Neural cell (in vitro differentiated cells): Measurements from ENCODE around the gene ADIPOR2. TPM values are rescaled to one million over a fixed set of nuclear protein-coding genes. Genes with fewer than 3 reads are reported as not detected.

Experiments used
- H2AFZ ChIP-seq: fragments of 200-600, 300-800 bp; sonication (generic), shearing (Covaris generic); 2 replicates; pipeline ENCODE4 v1.6.0; 2014; ENCODE audit warnings: low read depth, mild to moderate bottlenecking, antibody characterized with exemption, low read length, moderate library complexity
- H3F3A ChIP-seq: fragments of 200-600 bp; shearing (Covaris generic); 2 replicates; pipeline ENCODE4 v1.6.1; 2016; ENCODE audit warnings: mild to moderate bottlenecking, moderate library complexity, mixed read lengths, antibody characterized with exemption, low read length; ENCODE audit not compliant: insufficient read depth, poor library complexity, severe bottlenecking
- H3K27ac ChIP-seq: fragments of 200-600, 300-800 bp; sonication (generic), shearing (Covaris generic); 2 replicates; pipeline ENCODE4 v1.5.1; 2014; ENCODE audit warnings: mild to moderate bottlenecking, low read length, moderate library complexity
- H3K27me3 ChIP-seq: fragments of 300-800, 200-600 bp; sonication (generic), shearing (Covaris generic); 2 replicates; pipeline ENCODE4 v1.6.0; 2014; ENCODE audit warnings: mild to moderate bottlenecking, low read depth, low read length, moderate library complexity; ENCODE audit not compliant: insufficient read depth
- H3K36me3 ChIP-seq: fragments of 300-800, 200-600 bp; sonication (generic), shearing (Covaris generic); 2 replicates; pipeline ENCODE4 v1.5.1; 2014; ENCODE audit warnings: mild to moderate bottlenecking, antibody characterized with exemption, low read length, moderate library complexity; ENCODE audit not compliant: insufficient read depth
- H3K4me2 ChIP-seq: fragments of 300-800, 200-600 bp; sonication (generic), shearing (Covaris generic); 2 replicates; pipeline ENCODE4 v1.6.0; 2014; ENCODE audit warnings: mild to moderate bottlenecking, low read length
- H3K4me3 ChIP-seq: fragments of 300-800, 200-600 bp; sonication (generic), shearing (Covaris generic); 2 replicates; pipeline ENCODE4 v1.5.1; 2014; ENCODE audit warnings: mild to moderate bottlenecking, low read length, moderate library complexity
- H3K79me2 ChIP-seq: fragments of 200-600 bp; shearing (Covaris generic); replicated peaks from 2 replicates; pipeline ENCODE4 v1.6.0; 2014; ENCODE audit warnings: mild to moderate bottlenecking, low read length, moderate library complexity; ENCODE audit not compliant: insufficient read depth
- H3K9ac ChIP-seq: fragments of 300-800, 200-600 bp; sonication (generic), shearing (Covaris generic); 2 replicates; pipeline ENCODE4 v1.6.1; 2016; ENCODE audit warnings: mild to moderate bottlenecking, low read length, mixed read lengths
- H3K9me2 ChIP-seq: fragments of 200-600 bp; shearing (Covaris generic); 2 replicates; pipeline ENCODE4 v1.6.1; 2016; ENCODE audit warnings: mild to moderate bottlenecking, low read length, mixed read lengths; ENCODE audit not compliant: insufficient read depth
- H3K9me3 ChIP-seq: fragments of 200-600, 300-800 bp; sonication (generic), shearing (Covaris generic); 2 replicates; pipeline ENCODE4 v1.6.1; 2016; ENCODE audit warnings: mild to moderate bottlenecking, mixed run types, low read length, moderate library complexity, mixed read lengths
- H4K20me1 ChIP-seq: fragments of 200-600 bp; shearing (Covaris generic); 2 replicates; pipeline ENCODE4 v1.6.1; 2016; ENCODE audit warnings: mild to moderate bottlenecking, mixed run types; ENCODE audit not compliant: insufficient read depth
- CTCF ChIP-seq: fragments of 450-650 bp; IDR thresholded peaks from 2 replicates; pipeline ENCODE4 v1.5.1; 2014; ENCODE audit warnings: antibody characterized with exemption, mild to moderate bottlenecking, moderate library complexity; ENCODE audit not compliant: poor library complexity, severe bottlenecking
- EP300 ChIP-seq: fragments of 450-650 bp; conservative IDR thresholded peaks from 2 replicates; pipeline ENCODE4 v1.6.1; 2014; ENCODE audit warnings: antibody characterized with exemption, mild to moderate bottlenecking, moderate library complexity; ENCODE audit not compliant: poor library complexity, severe bottlenecking
- EZH2 ChIP-seq: fragments of 200-600, 300-800 bp; shearing (Covaris generic), sonication (generic); IDR thresholded peaks from 2 replicates; pipeline ENCODE4 v1.6.1; 2014; ENCODE audit warnings: antibody characterized with exemption, low read length, borderline replicate concordance, mild to moderate bottlenecking; ENCODE audit not compliant: insufficient read depth, poor library complexity, severe bottlenecking
- MXI1 ChIP-seq: fragments of 450-650 bp; conservative IDR thresholded peaks from 2 replicates; pipeline ENCODE4 v1.6.1; 2014; ENCODE audit warnings: antibody characterized with exemption, mild to moderate bottlenecking; ENCODE audit not compliant: poor library complexity, severe bottlenecking
- POLR2AphosphoS5 ChIP-seq: IDR thresholded peaks from 2 replicates; pipeline ENCODE4 v1.6.1; 2012
- RAD21 ChIP-seq: fragments of 450-650 bp; conservative IDR thresholded peaks from 2 replicates; pipeline ENCODE4 v1.6.1; 2014; ENCODE audit warnings: antibody characterized with exemption, mild to moderate bottlenecking, moderate library complexity
- SMC3 ChIP-seq: fragments of 450-650 bp; conservative IDR thresholded peaks from 2 replicates; pipeline ENCODE4 v1.6.1; 2014; ENCODE audit warnings: antibody characterized with exemption, mild to moderate bottlenecking, moderate library complexity; ENCODE audit not compliant: poor library complexity
- TAF1 ChIP-seq: IDR thresholded peaks from 2 replicates; pipeline ENCODE4 v1.6.1; 2012; ENCODE audit warnings: low read depth
- polyA plus RNA-seq: library from polyadenylated mRNA; depleted of rRNA; stranded (reverse); fragments of >200 nt; gene quantifications from 2 replicates; pipeline ENCODE4 v1.2.3, GENCODE V29; 2014
- TF ChIP-seq, protein P1 (sequence below): IDR thresholded peaks from 2 replicates; pipeline ENCODE4 v1.6.1; 2012; ENCODE audit warnings: borderline replicate concordance

ADIPOR2 gene
- polyA plus RNA-seq, 1 donor from 2014 or later, result 18.5 TPM

DNA sequence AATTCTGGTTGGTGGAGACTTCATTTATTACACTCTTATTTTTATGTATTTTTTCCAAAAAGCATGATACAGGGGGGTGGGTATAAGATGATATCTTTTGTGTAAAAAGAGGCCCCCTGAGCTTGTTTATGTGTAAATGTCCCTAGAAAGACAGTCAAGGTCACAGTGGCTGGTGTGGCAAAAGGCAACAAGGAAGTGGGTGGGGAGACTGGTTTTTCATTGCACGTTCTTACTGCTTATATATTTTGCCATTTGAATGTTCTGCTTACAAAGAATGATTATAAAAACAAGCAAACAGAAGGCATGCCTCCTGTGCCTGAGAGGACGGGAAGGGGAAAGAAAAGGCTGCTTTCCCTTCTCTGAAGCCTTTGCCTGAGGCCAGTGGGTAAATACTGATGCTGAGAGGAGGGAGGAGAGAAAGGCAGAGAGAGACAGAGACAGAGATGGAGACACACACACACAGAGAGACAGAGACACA is 24.1 kb upstream of the ADIPOR2 start:
- H4K20me1 ChIP-seq, result no peaks in the 10 kb centered on the region
- no peaks in the 10 kb centered on the region for H3K79me2 ChIP-seq
- H3K9me3 ChIP-seq, result no peaks in the 10 kb centered on the region
- H3K4me2 ChIP-seq, result no peak overlapping the region
- no peak overlapping the region for H3K27ac ChIP-seq
- no peaks in the 10 kb centered on the region for H3F3A ChIP-seq
- no peak overlapping the region for H2AFZ ChIP-seq
- no peak overlapping the region for H3K4me3 ChIP-seq
- TF ChIP-seq EP300, result no peak
- no peak for TF ChIP-seq CTCF
- no peak for TF ChIP-seq SMC3
- no peak for TF ChIP-seq MXI1
- TF ChIP-seq RAD21, result no peak
- TF ChIP-seq, protein P1, sequence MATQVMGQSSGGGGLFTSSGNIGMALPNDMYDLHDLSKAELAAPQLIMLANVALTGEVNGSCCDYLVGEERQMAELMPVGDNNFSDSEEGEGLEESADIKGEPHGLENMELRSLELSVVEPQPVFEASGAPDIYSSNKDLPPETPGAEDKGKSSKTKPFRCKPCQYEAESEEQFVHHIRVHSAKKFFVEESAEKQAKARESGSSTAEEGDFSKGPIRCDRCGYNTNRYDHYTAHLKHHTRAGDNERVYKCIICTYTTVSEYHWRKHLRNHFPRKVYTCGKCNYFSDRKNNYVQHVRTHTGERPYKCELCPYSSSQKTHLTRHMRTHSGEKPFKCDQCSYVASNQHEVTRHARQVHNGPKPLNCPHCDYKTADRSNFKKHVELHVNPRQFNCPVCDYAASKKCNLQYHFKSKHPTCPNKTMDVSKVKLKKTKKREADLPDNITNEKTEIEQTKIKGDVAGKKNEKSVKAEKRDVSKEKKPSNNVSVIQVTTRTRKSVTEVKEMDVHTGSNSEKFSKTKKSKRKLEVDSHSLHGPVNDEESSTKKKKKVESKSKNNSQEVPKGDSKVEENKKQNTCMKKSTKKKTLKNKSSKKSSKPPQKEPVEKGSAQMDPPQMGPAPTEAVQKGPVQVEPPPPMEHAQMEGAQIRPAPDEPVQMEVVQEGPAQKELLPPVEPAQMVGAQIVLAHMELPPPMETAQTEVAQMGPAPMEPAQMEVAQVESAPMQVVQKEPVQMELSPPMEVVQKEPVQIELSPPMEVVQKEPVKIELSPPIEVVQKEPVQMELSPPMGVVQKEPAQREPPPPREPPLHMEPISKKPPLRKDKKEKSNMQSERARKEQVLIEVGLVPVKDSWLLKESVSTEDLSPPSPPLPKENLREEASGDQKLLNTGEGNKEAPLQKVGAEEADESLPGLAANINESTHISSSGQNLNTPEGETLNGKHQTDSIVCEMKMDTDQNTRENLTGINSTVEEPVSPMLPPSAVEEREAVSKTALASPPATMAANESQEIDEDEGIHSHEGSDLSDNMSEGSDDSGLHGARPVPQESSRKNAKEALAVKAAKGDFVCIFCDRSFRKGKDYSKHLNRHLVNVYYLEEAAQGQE, result no peak
- TF ChIP-seq TAF1, result no peak
- TF ChIP-seq POLR2AphosphoS5, result no peak
- no peak for TF ChIP-seq EZH2
- no peaks in the 10 kb centered on the region for H3K27me3 ChIP-seq
- H3K9me2 ChIP-seq, result no peaks in the 10 kb centered on the region
- H3K9ac ChIP-seq, result no peak overlapping the region
- no peaks in the 10 kb centered on the region for H3K36me3 ChIP-seq

DNA sequence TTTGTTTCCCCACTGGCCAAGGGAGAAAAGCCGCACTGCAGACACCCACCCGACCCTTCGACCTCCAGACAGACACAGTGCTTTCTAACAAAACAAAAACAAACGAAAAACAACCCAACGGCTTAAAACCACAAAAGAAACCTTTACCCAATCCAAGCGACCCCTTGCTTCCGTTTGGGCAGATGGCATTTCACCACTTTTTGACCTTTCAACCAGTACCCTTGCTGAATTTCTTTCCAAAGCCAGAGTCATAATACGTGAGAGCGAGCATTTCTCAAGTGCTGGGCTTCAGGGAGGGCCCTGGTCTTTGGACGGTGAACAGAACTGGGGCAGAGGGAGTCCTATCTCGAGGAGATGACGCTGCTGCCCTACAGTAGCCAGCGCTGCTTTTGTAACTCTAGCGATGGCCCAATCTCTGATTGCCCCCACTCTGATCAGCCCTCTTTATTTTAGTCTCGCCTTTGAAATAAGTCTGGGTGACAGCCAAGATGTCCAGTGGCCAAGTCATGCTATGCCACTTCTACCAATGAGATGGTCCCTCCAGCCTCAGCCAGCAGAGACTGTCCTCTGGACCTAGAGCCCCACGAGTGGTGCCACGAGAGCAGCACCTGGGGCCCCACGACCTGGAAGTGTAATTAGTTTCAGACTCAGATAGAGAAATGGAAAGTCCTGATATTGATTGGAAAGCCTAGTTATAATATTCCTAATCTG is 21.9 kb upstream of the ADIPOR2 start:
- H3K27ac ChIP-seq, result no peak overlapping the region
- H3K27me3 ChIP-seq, result no peaks in the 10 kb centered on the region
- no peak overlapping the region for H3K4me3 ChIP-seq
- TF ChIP-seq, protein P1, result no peak
- no peak for TF ChIP-seq MXI1
- no peak for TF ChIP-seq TAF1
- no peak for TF ChIP-seq RAD21
- TF ChIP-seq EZH2, result no peak
- no peak for TF ChIP-seq SMC3
- no peak for TF ChIP-seq POLR2AphosphoS5
- TF ChIP-seq EP300, result no peak
- no peak for TF ChIP-seq CTCF
- no peaks in the 10 kb centered on the region for H3K9me2 ChIP-seq
- H3K36me3 ChIP-seq, result no peaks in the 10 kb centered on the region
- no peak overlapping the region for H3K9ac ChIP-seq
- H3F3A ChIP-seq, result no peaks in the 10 kb centered on the region
- H3K9me3 ChIP-seq, result no peaks in the 10 kb centered on the region
- no peak overlapping the region for H2AFZ ChIP-seq
- no peaks in the 10 kb centered on the region for H4K20me1 ChIP-seq
- no peaks in the 10 kb centered on the region for H3K79me2 ChIP-seq
- H3K4me2 ChIP-seq, result no peak overlapping the region
